Stimulated activated CD8-positive, alpha-beta memory T cell treated with anti-CD3 and anti-CD28 coated beads, Interleukin-4, amount 100 ng/mL, for 4 hours (primary cell): ENCODE measurements around the gene CLK1.
"Not testable (repeated sequence)": the region's sequence is repeated elsewhere in the genome, so short reads cannot be mapped to it uniquely, and the experiment has no call there.

Experiments
- DNase-seq, 2 donors: peaks; one replicate each; pipeline ENCODE4 v3.0.0-alpha.2; 2020; ENCODE audit warnings: low read depth in 2 of 2, low spot score in 1 of 2

CLK1 gene

GRCh38 chr2:200864176-200865034 is at the start of gene CLK1:
CLK1 (minus strand) TSS chr2:200864658; CDS start chr2:200861862, 2,796 bp downstream.
- DNase-seq = peak; percentile 90 to 96

DNA sequence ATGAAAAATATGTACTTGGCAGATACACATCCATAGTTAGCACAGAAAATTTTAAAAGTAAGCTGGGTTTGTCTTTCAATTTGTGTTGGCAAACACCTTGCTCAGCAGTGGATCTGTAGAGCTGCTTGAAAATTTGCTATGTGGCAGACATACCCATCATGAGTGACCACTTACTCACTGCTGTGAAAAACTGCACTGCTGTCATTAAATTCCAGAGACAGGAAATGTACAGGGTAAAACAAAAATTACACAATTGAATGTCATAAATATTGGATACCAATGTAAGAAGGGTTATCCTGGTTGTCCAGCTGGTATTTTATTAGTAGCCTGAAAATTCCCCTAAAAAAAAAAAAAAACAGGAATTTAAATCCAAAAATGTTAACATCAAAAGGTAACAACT is 49.2 kb upstream of the CLK1 start:
- DNase-seq = no peak

DNA sequence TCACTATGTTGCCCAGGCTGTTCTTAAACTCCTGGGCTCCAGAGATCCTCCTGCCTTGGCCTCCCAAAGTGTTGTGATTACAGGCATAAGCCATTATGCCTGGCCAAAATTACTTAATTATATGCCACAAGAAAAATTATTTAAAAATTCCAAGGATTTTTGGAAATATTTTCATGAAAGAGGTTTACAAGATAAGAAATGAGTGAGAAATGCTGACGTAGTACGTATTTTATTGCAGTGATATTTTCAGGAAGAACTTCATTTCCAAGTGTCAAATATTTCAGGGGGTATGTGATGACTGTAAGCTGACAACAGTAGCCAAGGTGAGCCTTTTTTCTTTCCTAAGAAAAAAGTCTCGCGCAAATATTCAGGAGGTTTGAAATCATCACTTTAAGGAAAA is 45.5 kb upstream of the CLK1 start:
- no peak for DNase-seq

DNA sequence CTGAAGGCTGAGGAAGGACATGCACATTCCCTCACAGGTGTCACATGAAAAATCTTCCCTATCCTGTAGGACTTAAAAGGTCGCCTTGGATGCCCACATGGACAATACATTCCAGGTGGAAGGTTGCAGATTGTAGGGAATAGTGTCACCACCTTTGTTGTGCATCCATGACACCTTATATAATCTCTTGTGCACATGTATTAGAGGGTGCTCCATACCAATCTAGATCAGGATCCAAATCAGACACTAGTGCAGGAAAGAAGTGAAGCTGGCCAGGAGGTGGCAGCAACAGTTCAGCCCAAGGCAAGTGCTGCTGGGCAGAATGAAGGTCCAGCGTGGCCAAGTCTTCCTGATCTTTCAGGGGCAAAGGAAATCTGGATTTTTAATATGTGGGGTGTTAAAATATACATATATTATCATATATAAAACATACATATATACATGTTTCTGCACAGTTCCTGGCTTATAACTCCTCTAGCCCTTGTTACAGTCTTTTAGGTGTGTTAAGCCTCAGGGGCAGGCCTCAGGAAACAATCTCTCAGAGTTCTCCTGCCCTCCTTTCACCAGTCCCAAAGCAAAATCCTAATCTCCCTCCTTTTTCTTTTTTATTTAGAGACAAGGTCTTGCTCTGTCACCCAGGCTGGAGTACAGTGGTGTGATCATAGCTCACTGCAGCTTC is 41.3 kb upstream of the CLK1 start:
- DNase-seq = peak; percentile 2 to 13

GRCh38 chr2:200901459-200902072 is 37.1 kb upstream of the CLK1 start:
- DNase-seq = peak; percentile 31 to 40

- no peak for DNase-seq
Measured at GRCh38 chr2:200899482-200899881, 35.0 kb upstream of the CLK1 start.

DNA sequence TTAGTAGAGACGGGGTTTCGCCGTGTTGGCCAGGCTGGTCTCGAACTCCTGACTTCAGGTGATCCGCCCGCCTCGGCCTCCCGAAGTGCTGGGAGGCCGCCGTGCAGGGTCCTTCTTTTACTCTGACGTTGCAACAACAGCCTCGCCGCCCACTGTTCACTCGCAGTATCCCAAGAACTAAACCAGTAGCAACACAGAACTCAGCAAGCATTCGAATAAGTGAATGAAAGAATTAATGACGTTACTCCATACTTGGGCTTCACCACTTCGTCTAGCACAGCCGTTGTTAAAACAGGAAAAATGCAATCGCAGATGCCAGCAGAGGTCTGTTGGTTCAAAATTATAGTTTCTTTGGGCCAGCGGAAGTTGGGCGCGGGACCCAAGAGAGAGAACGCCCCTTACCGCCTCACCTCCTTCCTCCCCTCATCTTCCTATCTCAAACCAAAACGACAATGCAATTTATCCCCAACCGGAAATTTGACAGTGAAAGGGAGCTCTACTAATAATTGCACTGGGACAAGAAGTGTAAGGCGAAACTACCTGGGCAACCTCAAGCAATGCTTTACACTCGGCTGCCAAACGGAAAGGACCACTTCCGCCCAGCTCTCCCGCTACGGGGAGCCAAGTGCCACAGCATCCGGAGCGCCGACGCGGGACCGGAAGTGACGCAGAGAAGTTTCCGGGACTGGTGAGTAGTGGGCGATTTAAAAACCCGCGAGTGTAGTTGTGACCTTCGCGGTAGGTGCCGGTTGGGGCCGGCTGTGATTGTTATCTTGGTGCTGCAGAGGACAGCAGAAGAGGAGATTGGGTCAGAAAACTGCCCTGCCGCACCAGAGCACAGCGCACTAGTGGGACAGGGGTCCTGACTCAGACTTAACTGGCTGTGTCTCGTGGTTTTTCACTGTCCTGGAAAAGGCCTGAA is 24.5 kb upstream of the CLK1 start, which contains the start of the genes NIF3L1 and PPIL3:
TSS of gene NIF3L1 (plus strand) at position 668 of the 922 bp plus-strand sequence. CDS start 2,573 bp downstream, outside the sequence.
TSS of gene PPIL3 (minus strand) at position 374 of the 922 bp plus-strand sequence. CDS start 1,462 bp downstream, outside the sequence.
- peak; percentile 94 for DNase-seq

DNA sequence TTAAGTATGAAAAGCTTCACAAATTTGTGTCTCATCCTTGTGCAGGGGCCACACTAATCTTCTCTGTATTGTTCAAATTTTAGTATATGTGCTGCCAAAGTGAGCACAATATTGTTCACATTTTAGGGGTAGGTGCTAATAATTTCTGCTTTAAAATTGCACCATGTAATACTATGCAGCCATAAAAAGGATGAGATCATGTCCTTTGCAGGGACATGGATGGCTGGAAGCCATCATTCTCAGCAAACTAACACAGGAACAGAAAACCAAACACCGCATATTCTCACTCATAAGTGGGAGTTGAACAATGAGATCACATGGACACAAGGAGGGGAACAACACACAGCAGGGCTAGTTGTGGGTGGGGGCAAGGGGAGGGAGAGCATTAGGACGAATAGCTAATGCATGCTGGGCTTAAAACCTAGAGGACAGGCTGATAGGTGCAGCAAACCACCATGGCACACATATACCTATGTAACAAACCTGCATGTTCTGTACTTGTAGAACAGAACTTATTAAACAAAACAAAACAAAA is 17.3 kb upstream of the CLK1 start:
- not testable (repeated sequence) for DNase-seq

DNA sequence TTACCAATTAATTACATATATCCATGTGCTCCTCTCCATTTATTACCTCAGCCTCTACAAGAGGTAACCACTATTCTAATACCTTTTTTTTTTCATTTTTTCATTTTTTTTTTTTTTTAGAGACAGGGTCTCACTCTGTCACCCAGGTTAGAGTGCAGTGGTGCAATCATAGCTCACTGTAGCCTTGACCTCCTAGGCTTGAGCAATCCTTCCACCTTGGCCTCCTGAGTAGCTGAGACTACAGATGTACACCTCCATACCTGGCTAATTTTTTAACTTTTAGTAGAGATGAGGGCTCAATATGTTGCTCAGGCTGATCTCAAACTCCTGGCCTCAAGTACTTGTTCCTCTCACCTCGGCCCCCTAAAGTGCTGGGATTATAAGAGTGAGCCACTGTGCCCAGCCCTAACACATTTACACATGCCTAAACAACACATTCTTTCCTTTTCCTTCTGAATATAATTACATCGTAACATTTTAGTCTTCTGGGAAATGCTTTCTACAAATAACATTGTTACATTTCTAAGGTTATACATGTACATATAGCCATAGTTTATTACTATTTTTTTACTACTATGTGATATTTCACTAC is 13.9 kb upstream of the CLK1 start:
- DNase-seq = no peak

DNA sequence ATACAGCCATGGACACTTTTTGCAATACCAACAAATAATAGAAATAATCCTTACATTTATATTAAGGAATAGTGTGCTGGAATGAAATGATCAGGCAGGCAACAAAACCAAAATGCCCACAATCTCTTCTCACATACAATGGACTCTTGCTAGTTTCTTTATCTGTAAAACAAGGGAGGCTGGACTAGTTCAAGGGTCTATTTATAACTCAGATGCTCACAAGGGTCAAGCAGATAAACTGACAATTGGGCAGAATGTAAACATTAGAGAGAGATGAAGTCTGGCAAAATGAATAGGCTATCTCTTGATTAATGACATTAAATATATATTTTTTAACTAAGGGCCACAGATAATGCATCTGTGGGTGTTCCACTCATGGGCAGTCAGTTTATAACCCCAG is 13.0 kb upstream of the CLK1 start:
- DNase-seq = no peak

- no peak for DNase-seq
Measured at GRCh38 chr2:200873560-200873959, 9.1 kb upstream of the CLK1 start.

DNA sequence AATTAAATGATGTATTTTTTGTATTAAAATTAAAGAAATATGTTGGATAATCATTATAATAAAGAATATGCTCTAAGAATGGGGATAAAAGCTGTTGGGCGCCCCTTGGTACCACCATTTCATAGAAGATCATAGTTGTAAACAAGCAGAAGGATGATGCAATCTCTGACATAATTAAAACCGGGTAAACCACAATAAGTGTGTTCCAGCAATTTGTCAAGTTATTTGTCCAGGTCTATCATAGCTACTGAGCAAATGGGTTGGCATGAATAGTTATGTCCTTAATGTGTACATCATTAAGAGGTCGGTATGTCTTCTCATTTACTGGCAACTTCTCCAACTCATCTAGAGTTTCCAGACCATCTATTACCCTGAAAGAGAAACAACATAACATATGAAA is 6.7 kb upstream of the CLK1 start:
- DNase-seq = no peak

DNA sequence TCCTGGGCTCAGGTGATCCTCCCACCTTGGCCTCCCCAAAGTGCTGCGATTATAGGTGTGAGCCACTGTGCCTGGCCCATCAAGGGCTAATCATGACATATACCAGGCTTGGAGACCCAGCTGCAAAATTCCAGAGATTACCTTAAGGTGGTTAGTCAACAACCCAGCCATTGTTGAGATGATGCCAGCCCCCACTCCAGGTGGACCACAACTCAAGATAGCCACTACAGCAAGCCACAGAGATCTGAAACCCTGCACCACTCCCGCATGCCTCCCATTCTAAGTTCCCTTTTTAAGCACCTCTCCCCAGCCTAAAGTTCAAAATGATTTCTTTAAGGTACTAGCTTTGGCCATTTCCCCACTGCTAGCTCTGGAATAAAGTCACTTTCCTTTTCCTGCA is 4.6 kb upstream of the CLK1 start:
- DNase-seq = no peak

GRCh38 chr2:200863782-200864175 is 679 bp downstream of the CLK1 start:
- DNase-seq = no peak

DNA sequence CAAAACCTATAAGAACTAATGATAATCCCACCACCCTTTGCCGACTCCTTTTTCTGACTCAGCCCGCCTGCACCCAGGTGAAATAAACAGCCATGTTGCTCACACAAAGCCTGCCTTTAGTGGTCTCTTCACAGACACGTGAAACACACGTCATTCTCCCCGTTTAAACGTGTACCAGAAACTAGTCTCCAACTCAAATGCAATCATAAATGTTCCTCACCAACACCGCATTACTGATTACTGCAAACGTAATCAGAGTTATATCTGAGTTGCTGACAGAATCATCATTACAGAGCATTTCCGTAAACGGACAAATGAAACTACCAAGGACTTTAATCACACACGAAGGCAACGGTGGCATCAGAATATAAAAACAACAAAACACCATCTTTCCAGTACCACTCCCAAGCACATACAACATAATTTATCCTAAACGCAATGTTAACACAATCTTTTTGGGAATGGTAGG is 1.9 kb downstream of the CLK1 start:
- peak; percentile 21 to 24 for DNase-seq

- DNase-seq = no peak
Measured at GRCh38 chr2:200861617-200862155, 2.8 kb downstream of the CLK1 start.

GRCh38 chr2:200860092-200860795 is 4.2 kb downstream of the CLK1 start:
- DNase-seq = no peak

- no peak for DNase-seq
Measured at GRCh38 chr2:200856806-200857205, 7.7 kb downstream of the CLK1 start.

DNA sequence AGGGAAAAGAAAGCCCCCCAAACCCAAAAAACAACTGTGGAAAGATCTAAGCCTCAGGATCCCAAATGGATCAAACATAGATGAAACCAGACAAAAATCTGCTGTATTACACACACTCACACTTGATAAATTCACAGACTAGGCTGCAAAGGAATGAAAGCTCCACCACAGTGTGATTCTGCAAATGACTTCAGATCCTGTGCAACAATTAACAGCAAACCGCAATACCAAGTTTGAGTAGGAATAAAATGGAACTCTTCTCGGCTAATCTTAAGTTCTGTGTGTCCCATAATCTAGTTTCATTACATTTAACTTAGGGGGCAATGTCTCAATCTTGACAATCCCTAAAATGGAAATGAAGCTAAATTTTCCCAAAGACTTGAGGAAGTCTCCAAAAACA is 11.9 kb downstream of the CLK1 start:
- DNase-seq = no peak
